LoVo (cell line): Measurements from ENCODE around the gene OVCA2.

Experiments used
- DNase-seq: peaks from one replicate; pipeline ENCODE4 v3.0.0-alpha.2; 2016; ENCODE audit warnings: low spot score

Gene OVCA2

DNA sequence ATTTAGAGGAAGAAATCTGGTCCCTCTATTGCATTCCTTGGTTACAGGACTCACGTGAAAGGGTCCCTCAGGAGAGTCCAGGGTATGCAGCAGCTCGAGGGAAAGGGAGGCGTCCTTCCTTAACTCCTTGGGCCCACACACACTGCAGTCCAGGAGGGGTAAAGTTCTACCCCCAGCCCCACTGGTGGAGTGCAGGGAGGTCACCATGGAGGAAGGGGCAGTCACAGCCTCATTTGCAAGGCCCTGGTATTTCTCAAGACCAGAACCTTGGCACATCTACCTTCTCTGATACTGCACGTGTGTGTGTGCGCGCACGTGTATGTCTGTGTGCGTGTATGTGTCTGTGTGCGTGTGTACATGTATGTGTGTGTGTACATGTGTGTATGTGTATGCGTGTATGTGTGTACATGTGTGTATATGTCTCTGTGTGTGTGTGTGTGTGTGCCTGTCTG is 24.2 kb downstream of the OVCA2 start:
- no peak for DNase-seq

DNA sequence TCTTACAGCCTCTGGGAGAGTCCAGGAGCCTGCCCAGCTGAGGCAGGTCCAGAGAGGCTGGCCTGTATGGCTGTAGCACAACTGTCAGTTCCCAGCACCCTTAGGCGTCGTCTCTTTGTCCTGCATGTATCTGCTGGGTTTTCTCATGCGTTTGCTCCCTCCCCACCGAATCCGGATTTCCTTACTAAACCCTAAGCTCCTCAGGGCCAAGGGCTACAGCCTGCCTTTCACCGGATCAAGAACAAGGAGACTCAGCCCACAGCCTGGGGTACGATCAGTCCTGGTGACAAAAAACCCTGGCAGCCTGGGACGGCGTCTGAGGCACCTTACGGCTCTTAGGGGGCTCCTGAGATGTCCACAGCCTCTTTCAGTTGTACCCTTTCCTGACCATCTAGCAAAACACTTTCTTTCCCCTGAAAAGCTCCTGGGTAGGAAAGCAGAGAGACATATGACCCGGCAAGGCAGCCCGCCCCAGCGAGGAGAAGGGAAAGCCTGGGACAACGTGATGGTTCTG is 25.3 kb downstream of the OVCA2 start:
- no peak for DNase-seq

DNA sequence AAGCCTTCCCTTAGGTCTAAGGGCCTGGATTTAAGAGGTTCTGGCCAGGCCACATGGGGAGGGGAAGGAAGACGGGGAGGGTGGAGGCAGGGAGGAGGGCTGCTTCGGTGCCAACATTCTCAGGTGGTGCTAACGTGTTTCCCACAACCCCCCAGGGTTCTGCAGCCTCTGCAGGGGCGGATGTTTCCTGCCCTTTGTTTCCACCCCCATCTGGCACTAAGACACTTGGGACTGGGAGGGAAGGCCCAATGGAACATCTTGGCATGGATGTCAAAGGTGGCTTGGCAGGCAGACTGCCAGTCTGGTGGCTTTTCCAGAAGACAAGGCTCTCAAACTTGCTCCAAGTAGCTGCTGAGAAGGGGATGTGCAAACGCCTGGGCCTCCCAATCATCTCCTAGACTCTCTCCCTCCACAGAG is 25.8 kb downstream of the OVCA2 start:
- no peak for DNase-seq

DNA sequence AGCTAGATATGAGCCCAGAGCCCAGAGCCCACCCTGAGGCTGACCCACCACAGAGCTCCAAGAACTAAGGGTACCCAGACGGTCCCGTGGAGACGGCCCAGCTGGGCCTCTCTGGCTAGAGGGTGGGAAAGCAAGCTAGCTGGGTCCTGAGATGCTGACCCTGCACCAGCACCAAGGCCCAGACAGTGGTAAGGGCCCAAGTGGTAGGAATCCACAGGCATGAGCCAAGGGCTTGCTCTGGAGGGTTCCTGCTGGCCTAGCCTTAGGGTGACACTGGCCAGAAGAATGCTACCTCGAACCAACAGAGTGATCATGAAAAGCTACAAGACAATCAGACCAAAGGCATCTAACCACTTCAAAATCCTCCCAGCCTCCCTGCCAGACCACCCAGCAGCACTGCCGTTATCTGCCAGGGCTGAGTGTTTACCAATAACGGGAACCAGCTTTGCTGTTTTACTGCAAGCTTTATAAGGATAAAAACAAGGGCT is 26.3 kb downstream of the OVCA2 start:
- no peak for DNase-seq

DNA sequence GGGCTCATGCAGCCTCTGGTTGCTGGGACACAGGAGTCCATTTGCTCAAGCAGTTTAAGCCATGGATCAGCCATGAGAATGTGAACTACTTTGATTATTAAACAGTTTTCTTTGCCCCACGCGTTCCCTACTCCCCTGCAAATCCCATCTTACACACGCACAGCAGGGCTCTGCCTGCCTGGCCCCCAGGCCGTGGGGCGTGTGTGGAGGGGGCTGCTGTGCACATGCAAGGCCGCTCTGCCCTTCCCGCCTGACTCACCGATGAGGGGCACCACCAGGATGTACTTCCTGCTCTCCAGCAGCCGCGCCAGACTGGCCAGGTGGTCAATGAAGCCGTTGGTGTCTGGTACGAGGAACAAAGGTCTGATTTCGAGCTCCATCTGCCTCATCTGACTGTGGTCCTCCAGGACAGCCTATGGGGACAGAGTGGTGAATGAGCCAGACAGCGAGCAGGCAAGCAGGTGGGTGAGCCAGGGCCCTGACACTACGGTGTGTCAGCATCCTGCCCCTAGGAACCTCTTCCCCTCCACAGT is 26.8 kb downstream of the OVCA2 start:
- DNase-seq: no peak

DNA sequence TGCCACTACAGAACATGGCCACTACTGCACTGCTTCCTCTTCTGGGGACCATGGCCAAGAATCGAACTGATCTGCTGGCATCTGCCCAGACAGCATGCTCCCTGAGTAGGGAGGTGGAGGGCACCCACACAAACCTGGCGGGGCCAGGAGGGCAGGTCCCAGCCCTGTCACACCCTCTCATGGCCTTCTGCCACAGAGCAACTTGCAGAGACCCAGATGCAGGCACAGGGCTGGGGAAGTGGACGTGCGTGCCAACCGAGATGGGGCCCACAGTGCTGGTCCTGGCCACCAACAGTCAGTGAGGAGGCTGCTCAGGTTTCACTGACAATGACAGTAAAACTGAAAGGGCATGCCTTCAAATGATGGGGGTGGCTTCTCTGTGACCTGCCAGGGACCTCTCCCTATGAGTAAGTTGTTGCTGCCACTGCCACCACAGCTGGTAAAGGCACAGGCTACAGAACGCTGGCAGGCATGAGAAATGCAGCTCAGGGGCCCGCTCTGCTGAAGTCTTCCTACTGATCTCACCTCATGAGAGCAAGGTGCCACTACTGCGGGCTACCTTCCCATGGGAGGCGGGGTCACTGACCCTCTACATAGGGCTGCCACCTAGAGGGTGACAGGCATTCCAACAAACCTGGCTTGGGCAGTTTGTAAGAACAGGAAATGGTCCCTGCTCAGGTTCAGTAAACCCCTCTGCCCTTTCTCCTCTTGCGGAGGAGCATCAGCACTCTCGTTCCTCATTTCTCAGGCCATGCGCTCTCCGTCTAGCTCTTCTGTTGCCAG is 28.6 kb downstream of the OVCA2 start:
- DNase-seq: no peak

DNA sequence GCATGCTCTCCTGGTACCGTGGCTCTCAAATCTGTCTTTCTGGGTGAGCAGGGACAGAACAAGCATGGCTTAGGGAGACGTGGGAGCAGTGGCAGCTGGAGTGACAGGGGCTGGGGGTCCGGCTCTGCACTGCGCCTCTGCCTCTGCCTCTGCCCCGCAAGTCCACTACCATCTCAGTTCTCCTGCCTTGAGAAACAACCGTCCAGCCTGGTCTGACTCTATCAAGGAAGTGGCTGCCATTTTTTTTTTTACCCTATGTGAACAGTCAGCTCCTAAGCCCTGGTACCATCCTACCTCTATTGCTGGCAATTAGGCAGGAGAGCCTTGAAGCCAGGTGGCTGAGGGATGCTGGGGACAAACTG is 29.2 kb downstream of the OVCA2 start:
- DNase-seq: no peak

DNA sequence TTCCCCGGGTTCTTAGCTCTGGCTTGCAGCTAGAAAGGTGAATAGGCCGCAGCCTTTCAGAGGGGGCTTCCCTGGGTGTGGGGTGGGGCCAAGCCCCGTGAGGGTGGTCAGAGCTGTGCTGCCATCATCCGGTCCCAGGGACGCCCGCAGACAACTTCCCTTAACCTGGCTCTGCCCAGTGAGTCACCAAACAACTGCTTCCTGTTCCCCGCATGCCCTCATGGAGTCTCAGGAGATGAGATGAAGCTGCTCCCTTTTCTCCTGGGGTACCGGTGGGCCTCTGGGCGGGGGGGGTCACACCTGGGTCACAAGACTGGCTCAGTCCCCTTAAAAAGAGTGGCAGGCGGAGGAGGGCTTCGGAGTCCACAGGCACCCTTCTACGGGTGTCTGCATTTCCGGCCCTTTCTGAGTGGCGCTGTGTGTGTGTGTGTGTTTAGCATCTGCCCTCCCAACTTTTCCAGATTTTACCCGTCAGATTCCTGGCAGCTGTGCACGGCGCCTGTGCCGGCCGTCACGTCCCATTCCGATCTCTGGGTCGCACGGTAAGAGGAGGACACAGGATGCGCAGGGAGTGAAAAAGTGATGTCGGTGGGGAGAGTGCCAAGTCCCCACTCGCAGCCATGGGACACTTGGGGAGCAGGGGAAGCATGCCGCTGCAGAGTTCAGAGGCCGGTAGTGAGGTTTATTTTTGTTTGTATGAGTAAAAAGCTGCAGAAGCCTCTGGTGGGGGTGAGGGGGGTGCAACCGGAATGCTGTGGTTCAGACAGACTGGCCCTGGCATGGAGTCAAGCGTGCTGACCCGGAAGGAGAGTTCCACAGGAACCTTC is 29.8 kb downstream of the OVCA2 start:
- no peak for DNase-seq

DNA sequence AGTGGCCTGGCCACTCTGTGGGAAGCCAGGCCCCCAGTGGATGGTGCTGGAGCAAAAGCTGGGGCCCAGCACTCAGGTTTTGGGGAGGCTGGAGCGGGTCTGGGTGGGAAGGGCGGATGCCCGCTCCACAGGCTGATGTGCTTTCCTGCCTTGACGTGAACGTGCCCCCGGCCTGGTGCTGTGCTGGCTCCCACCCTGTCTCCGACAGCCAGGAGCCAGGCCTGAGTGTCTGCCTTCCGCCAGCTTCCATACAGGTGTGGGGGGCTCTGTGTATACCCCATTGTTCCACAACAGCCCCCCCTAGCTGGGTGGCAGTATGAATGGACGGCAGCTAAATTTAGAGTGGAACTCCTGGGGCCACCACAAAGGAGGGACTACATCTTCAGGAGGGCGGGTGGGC is 33.1 kb downstream of the OVCA2 start:
- DNase-seq: no peak

DNA sequence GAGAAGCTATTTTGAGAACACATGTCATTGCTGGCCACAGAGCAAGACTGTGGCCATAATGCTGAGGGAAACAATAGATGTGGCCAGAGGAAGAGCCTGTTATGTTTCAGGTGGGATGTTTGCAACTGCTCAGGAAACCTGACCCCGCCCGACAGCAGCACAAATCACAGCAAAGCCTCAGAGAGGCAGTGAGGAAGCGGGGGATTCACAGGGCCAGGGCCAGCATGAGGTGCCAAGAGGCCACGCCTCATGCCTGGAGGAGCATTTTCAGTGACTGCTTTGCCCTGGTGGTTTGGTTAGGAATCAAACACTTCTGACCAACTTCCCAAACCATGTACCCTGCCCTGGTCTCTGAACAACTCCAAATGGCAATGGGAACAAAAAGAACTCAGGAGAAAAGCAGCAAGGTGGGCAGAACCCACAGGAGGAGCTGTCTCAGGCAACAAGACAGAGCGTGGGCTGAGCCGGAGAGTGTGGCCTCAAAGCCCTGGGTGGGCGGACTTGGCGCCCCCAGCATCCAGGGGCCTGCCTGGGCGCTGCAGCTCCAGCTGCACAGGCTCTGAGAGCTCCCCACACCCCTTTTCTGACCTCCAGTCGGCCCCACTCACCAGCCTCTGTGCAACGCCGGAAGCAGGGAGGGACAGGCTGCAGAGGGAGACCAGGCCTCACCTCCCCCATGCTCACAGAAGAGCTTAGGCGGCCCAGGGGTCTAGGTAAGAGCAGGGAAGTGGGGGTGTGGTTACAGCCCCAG is 33.7 kb downstream of the OVCA2 start:
- no peak for DNase-seq

DNA sequence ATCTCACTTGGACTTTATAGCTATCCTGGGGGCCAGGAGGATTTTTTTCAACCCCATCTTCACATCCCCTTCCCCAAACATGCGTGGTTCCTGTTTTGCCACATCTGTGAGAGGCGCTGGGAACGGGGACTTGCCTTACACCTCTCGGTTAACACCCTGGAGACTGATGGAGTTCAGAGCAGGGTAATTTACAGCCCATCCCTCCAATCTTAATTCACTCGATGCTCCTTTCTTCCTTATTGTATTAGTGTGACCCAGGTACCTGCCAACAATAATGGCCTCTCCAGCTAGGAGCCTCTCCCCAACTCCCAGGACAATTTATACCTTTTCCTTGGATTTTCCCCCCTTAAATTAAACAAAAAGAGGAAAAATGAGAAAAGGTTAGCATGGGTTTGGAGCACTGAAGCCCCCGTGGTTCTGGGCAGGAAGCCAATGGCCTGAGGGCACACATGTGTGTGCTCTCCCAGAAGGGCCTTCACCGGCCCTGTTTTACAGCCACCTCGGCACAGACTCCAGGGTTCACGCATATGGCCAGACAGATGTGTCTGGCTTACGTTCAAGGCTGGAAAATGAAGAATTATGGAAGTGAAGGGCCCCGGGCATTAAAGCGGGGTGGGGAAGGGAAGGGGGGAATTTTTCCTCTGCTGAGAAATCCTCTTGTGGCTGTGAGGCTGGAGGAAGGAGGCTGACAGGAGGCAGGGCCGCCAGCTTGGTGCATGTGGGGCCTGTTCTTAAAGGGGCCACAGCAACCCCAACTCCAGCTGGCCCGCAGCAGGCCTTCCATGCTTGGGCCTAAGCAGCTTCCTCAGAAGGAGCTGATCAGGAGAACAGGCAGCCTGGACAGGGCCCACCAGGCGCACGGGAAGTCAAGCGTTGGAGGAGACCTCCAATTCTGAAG is 34.5 kb downstream of the OVCA2 start:
- no peak for DNase-seq

DNA sequence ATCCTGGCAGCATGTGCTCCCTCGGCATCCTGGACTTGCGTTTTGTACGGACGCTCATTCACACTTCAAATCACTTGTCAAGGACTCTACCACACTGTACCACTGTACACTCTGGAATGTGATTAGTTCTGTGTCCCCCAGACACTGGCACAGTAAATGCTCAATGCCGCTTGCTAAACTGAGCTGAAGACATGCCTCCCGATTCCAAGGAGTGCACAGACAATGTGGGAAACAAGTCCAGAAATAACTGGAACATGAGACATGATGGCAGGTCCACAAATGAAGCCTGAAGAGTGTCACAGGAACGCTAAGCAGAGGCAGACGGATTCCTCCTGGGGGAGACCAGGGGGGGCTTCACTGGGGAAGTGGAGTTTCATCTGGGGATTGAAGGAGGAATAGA is 35.2 kb downstream of the OVCA2 start:
- no peak for DNase-seq

DNA sequence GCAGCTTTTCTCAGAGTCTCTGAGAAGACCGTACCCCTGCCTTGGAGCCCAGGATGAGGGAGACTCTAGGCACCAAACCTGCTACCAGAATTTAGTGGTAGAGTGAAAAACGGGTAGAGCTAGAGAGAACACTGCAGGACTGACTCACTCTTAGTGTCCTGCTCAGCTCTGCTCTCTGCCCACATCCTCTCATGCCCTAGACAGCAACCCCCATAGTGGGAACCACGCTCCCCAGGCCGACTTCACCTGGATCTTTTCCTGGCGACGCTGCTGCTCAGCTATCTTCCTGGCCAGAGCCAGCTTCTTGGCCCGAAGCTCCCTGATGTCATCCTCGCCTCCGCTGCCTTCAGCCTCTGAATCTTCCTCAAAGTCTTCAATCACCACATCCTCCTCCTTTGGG is 39.7 kb downstream of the OVCA2 start:
- no peak for DNase-seq

DNA sequence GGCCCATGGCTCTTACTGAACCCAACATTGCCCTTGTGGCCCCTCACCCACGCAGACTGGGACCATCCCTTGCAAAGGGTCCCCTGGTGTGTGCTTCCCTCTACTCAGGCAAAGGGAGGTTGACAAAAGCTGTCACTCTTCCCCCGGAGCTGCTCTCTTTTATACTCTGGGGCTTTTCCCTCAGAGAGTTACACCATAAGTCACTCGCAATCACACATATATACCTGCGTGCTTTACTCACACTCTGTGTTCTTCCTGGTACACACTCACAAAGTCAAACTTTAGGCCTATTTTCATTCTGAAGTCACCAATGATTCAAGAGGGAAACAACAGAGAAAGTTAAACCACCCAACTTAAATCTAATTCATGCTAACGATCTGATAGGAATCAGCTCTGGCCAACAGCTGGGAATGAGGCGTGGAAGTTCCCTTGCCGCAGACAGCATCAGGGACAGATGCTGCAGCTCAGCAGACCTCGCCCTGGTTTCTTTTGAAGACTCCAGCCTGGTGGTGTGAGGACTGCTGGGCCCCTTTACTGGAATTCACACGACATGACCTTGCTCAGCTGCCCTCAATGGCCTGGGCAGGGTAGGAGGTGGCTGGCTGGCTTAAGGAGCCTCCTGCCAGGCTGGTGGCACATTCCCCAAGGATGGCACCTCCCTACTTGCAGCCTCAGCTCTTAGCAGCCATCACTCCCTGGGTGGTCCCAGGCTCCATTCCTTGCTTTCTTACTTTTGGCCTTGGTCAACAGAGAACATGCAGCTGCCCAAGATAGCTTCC is 40.4 kb downstream of the OVCA2 start:
- DNase-seq: no peak

DNA sequence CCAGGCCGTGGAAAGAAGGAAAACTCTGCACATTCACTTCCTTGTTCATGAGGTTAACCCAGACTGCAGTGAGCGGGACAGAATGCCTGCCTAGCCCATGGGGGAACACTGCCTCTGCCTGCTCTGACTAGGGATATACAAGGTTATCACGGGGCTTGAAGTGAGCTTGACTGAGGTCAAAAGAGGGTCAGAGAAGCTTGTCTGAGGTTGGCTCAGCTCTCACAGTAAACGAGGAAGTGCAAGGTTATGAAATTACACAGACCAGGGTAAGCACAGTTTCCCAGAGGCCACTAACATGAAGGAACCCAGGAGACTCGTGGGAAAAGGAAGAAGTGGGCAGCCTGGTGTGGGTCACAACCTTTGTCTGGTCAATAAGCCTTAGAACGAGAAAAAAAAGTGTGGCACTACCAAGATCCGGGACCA is 41.8 kb downstream of the OVCA2 start:
- DNase-seq: no peak

DNA sequence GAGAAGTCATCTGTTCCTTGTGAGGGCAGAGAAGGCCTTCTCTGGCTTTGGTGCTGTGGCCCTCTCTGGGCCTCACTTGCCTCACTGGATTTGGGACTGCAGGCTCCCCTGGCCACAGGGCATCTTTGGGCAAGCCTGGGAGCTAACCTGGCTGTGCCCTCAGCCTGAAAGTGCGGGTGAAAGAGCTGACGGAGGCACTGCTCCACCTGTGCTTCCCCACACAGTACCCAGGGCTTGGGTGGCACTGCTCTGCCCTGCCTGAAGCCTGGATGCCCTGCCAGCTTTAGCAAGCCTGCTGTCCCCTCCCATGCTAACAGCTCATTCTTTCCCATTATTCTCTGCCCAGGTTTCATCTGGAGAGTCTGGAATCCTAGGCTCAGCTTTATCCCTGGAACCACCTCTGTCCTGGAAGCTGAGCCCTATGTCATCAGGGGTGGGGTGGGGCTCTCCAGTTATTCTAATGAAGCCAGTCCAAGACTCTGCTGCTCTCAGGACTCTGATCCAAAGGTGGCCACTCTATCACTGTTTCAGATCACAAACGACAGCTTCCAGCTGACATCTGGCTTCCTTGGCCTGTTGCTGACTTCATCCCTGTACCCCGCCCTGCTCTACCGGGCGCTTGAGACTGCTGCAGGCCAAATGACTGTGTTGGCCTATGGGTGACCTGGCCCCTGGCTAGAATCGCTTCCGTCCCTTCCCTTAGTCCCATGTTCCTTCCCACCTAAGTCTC is 42.4 kb downstream of the OVCA2 start:
- no peak for DNase-seq

DNA sequence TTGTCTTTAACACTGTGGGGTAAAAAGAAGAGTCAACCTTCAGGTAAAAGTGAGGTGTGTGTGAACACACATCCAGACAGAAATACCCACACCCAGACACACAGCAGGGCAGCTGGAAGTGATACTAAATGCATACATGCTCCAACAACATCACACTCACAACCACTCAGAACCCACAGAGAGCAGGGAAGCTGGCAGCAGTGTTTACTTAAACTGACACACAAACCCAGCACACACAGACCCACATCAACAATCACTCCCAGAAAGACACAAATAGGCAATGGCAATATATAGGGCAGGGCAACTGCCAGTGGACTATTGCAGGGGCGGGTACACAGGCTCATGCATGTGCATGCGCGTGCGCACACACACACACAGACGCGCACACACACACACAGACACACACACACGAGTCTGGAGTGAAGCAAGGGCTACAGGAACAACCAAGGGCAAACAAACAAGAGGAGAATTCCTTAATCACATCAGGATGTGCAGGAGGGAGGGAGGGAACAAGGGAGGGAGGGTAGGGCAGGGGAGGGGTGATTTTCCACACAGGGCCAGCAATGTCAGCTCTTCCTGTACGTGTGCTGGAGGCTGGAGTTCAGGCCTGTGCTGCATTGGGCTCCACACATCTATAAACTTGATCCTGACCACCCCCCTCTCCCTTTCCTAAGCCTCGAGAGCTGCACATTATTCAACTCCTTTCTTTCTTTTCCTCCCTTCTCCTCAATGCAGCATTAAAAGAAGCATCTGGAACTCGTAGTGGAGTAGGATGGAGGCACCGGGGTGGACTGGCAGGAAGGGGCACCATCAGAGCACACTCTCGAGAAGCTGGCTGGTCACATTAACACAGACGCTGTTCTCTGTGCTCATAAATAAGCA is 43.2 kb downstream of the OVCA2 start:
- DNase-seq: no peak

DNA sequence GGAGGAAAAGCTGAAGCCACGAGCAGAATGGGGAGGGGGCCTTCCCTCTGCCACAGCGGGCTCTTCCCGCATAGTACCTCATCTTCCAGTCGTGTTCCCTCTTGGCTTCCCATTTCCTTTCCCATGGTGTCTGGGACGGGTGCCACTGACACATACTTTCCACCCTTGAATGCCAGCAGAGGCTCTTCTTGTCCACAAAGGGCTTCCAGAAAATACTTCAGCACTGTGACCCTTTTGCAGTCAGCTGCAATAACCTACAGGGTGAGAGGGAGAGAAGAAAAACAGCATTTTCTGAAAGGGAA is 43.8 kb downstream of the OVCA2 start:
- no peak for DNase-seq

DNA sequence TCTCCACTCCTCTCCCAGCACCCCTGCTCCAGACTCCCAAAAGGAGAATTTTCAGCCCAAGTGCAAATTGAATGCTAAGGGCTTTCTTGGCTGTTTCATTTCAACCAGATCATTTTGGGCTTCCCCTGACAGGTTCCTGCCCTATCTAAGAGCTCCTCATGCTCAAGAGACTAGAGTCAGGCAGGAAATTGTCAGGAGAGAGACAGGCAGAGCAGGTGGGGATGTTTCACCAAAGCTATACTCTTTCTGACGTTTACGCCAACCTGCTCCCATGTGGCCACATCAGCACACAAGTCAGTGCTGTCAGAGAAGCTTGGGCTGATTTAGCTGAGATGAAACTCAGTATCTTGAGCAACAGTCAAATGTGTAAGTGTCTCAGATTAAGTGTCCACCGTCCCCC is 44.5 kb downstream of the OVCA2 start:
- no peak for DNase-seq
